ENCODE measurements around the gene KLK6. TPM values are rescaled to one million over a fixed set of nuclear protein-coding genes. Genes with fewer than 3 reads are reported as not detected.

The KLK6 gene
- total and polyA plus RNA-seq, 2 donors (not counting 3 experiments of a cell fraction or from before 2014, with no cell fraction given): 0.12 TPM; not detected in 1

GRCh38 chr19:50931023-50931422 lies 38.4 kb downstream of the KLK6 start:
- Histone ChIP-seq H4K20me1 (replicated peaks; ENCODE audit: control insufficient read depth, extremely low read depth, insufficient read depth, low read length) (no peaks in the 10 kb centered on the region), H2AFZ (ENCODE audit: low read depth, low read length) (no peak overlapping the region), H3K27ac (ENCODE audit: insufficient read depth, low read depth, low read length) (no peak overlapping the region), H3K4me2 (ENCODE audit: insufficient read depth, low read length) (no peak overlapping the region), H3K36me3 (ENCODE audit: control insufficient read depth in 2 of 2, extremely low read depth in 1 of 2, insufficient read depth in 2 of 2, low read length in 2 of 2) (no peaks in the 10 kb centered on the region), H3K4me3 (replicated peaks in 1 of 3; ENCODE audit: insufficient read depth in 1 of 3, low read depth in 1 of 3, low read length in 3 of 3) (no peak overlapping the region), H3K9ac (replicated peaks; ENCODE audit: extremely low read depth, insufficient read depth, low read length) (no peak overlapping the region), H3K4me1 (ENCODE audit: control insufficient read depth, extremely low read depth, insufficient read depth, low read length) (no peaks in the 10 kb centered on the region), H3K27me3 (ENCODE audit: control insufficient read depth in 2 of 2, insufficient read depth in 2 of 2, low read length in 2 of 2) (peaks cover 0 to 2% of the 10 kb centered on the region in 2 experiments), H3K79me2 (ENCODE audit: control insufficient read depth, insufficient read depth, low read length) (no peaks in the 10 kb centered on the region), H3K9me1 (replicated peaks; ENCODE audit: control insufficient read depth, extremely low read depth, insufficient read depth, low read length) (no peaks in the 10 kb centered on the region), H3K9me3 (replicated peaks; ENCODE audit: control insufficient read depth, insufficient read depth, low read length) (no peaks in the 10 kb centered on the region)
- intact Hi-C loops (cut with micrococcal nuclease): no loop called here
- no peak for TF ChIP-seq FOS (IDR thresholded peaks at IDR 0.05; ENCODE audit: borderline replicate concordance, insufficient read depth, low read length)
- no peak for TF ChIP-seq JUN (IDR thresholded peaks at IDR 0.05; ENCODE audit: borderline replicate concordance, insufficient read depth, insufficient read length, low read depth)
- TF ChIP-seq, protein P1, sequence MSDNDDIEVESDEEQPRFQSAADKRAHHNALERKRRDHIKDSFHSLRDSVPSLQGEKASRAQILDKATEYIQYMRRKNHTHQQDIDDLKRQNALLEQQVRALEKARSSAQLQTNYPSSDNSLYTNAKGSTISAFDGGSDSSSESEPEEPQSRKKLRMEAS (IDR thresholded peaks at IDR 0.05; ENCODE audit: insufficient read depth, insufficient read length): no peak
- TF ChIP-seq POLR2AphosphoS5 (IDR thresholded peaks at IDR 0.05; ENCODE audit: insufficient read depth, low read depth, low read length): no peak
- POLR2A ChIA-PET: no interaction called here
- FAIRE-seq (no peak), DNase-seq (ENCODE audit: low read depth, low spot score) (no peak)
- dilution Hi-C loops (cut with MboI; ENCODE audit: extremely low pct_ligation_motif_present, low sequenced_read_pairs): no loop called here
- BruUV-seq (replicated peaks): no TSS peak
- CTCF ChIA-PET: interaction anchor here (1.4 to 3.4 kb wide), 2 partner anchors 86 to 166 kb away, joined by 7 to 35 read pairs; no protein-coding TSS in a partner anchor

DNA sequence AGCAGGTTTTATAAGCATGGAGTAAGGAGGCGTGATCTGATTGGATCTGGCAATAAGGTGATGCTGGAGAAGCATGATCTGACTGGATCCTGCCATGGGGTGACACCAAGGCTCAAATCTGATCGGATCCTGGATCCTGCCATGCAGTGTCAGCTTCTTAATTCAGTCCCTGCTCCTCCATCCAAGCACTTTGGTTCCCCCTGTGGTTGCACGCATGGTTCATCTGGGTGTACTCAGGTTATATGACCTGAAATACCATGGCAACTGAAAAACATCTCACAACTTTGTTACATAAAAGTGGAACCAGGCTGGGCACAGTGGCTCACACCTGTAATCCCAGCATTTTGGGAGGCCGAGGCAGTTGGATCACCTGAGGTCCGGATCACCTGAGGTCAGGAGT lies 40.6 kb downstream of the KLK6 start:
- DNase-seq (ENCODE audit: low read depth, low spot score) (no peak), FAIRE-seq (no peak)
- Histone ChIP-seq H3K27me3 (ENCODE audit: control insufficient read depth in 2 of 2, insufficient read depth in 2 of 2, low read length in 2 of 2) (peaks cover 0 to 2% of the 10 kb centered on the region in 2 experiments), H3K27ac (ENCODE audit: insufficient read depth, low read depth, low read length) (no peak overlapping the region), H4K20me1 (replicated peaks; ENCODE audit: control insufficient read depth, extremely low read depth, insufficient read depth, low read length) (no peaks in the 10 kb centered on the region), H3K36me3 (ENCODE audit: control insufficient read depth in 2 of 2, extremely low read depth in 1 of 2, insufficient read depth in 2 of 2, low read length in 2 of 2) (no peaks in the 10 kb centered on the region), H2AFZ (ENCODE audit: low read depth, low read length) (no peak overlapping the region), H3K79me2 (ENCODE audit: control insufficient read depth, insufficient read depth, low read length) (no peaks in the 10 kb centered on the region), H3K4me3 (replicated peaks in 1 of 3; ENCODE audit: insufficient read depth in 1 of 3, low read depth in 1 of 3, low read length in 3 of 3) (no peak overlapping the region), H3K4me1 (ENCODE audit: control insufficient read depth, extremely low read depth, insufficient read depth, low read length) (no peaks in the 10 kb centered on the region), H3K9me3 (replicated peaks; ENCODE audit: control insufficient read depth, insufficient read depth, low read length) (no peaks in the 10 kb centered on the region), H3K9me1 (replicated peaks; ENCODE audit: control insufficient read depth, extremely low read depth, insufficient read depth, low read length) (no peaks in the 10 kb centered on the region), H3K9ac (replicated peaks; ENCODE audit: extremely low read depth, insufficient read depth, low read length) (no peak overlapping the region), H3K4me2 (ENCODE audit: insufficient read depth, low read length) (no peak overlapping the region)
- intact Hi-C loops (cut with micrococcal nuclease): no loop called here
- dilution Hi-C loops (cut with MboI; ENCODE audit: extremely low pct_ligation_motif_present, low sequenced_read_pairs): no loop called here
- ChIA-PET CTCF (interaction anchor here (0.6 to 3.4 kb wide), 2 partner anchors 88 to 168 kb away, joined by 3 to 35 read pairs; no protein-coding TSS in a partner anchor), POLR2A (no interaction called here)
- TF ChIP-seq MYC (IDR thresholded peaks at IDR 0.05; ENCODE audit: low read depth, low read length): no peak
- TF ChIP-seq, protein P2, sequence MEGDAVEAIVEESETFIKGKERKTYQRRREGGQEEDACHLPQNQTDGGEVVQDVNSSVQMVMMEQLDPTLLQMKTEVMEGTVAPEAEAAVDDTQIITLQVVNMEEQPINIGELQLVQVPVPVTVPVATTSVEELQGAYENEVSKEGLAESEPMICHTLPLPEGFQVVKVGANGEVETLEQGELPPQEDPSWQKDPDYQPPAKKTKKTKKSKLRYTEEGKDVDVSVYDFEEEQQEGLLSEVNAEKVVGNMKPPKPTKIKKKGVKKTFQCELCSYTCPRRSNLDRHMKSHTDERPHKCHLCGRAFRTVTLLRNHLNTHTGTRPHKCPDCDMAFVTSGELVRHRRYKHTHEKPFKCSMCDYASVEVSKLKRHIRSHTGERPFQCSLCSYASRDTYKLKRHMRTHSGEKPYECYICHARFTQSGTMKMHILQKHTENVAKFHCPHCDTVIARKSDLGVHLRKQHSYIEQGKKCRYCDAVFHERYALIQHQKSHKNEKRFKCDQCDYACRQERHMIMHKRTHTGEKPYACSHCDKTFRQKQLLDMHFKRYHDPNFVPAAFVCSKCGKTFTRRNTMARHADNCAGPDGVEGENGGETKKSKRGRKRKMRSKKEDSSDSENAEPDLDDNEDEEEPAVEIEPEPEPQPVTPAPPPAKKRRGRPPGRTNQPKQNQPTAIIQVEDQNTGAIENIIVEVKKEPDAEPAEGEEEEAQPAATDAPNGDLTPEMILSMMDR (IDR thresholded peaks at IDR 0.05; ENCODE audit: extremely low read depth in 1 of 2, insufficient read depth in 1 of 2, low read depth in 1 of 2, low read length in 2 of 2): no peak
- TF ChIP-seq, protein P1 (IDR thresholded peaks at IDR 0.05; ENCODE audit: insufficient read depth, insufficient read length): no peak
- TF ChIP-seq EZH2 (IDR thresholded peaks at IDR 0.05; ENCODE audit: borderline replicate concordance, low read depth, low read length, severe bottlenecking): no peak
- TF ChIP-seq GATA2 (IDR thresholded peaks at IDR 0.05; ENCODE audit: insufficient read depth, insufficient read length, low read depth, low read length): no peak
- no peak for TF ChIP-seq FOS (IDR thresholded peaks at IDR 0.05; ENCODE audit: borderline replicate concordance, insufficient read depth, low read length)
- TF ChIP-seq POLR2AphosphoS5 (IDR thresholded peaks at IDR 0.05; ENCODE audit: insufficient read depth, low read depth, low read length): no peak
- TF ChIP-seq JUN (IDR thresholded peaks at IDR 0.05; ENCODE audit: borderline replicate concordance, insufficient read depth, insufficient read length, low read depth): no peak
- no peak for TF ChIP-seq POLR2A (IDR thresholded peaks at IDR 0.05; ENCODE audit: low read depth, low read length)
- BruUV-seq (replicated peaks): no TSS peak

Measured in endothelial cell of umbilical vein (primary cell).